CD4-positive, alpha-beta T cell treated with Interleukin-15 for 4 hours (primary cell): ENCODE data around the gene ITM2C.

Source experiments
- DNase-seq: peaks from one replicate; pipeline ENCODE4 v3.0.0-alpha.2; 2020; ENCODE audit warnings: low spot score

Gene ITM2C

DNA sequence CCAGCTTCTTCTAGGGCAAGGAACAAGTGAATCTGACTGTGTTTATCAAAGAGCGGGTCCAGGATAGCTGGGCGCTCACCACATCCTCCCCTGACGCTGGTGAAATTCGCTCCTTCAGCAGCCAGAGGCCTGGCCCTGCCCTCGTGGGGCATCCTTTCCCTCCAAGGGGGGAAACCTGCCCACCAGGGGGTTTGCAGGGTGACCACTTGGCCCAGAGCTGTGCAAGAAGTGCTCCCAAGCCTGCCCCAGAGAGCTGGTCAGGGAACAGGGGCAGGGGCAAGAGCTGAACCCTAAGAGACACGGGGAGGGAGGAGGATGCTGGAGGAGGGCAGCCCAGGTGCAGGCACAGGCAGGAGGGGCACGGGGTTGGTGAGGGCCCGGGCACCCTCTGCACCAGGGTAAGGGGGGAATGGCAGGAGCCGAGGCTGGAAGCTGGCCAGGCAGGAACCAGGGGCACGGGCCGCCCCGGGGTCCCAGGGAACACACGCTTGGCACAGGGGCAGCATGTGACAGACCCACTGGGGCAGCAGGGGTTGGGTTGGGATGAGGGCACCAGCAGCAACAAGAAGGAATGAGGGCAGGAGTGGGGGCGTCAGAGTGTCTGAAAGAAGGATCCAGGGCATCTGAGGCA lies 63.1 kb downstream of the ITM2C start:
- no peak for DNase-seq
